Retinal pigment epithelial cell (primary cell): ENCODE measurements around the gene TNS3.

ENCODE experiments used
- DNase-seq: peaks from one replicate; pipeline ENCODE4 v3.0.0-alpha.2; 2010; ENCODE audit warnings: low read depth
- H3K4me3 ChIP-seq: 2 replicates; pipeline ENCODE4 v1.5.1; 2011; ENCODE audit warnings: mild to moderate bottlenecking, low read length, control low read depth, moderate library complexity
- TF ChIP-seq, protein P1 (sequence below): conservative IDR thresholded peaks from 2 replicates; pipeline ENCODE4 v1.5.1; 2011; ENCODE audit warnings: low read depth, low read length, control low read depth, inconsistent platforms

The TNS3 gene

DNA sequence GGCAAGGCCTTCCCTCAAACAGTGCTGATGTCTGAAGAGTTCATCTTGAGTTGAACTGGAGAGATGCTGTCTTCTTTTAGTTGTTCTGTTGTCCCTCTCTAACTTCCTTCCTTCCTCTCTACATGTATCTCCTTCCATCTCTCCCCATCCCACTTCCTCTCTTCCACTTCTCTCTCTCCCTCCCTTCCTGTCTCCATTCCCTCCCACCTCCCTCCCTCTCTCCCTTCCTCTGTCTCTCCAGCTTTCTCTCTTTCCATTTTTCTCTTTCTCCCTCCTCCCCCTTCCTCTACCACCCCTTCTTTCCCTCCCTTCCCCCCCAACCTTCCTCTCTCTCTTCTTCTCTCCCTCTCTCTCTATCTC lies 40.7 kb upstream of the TNS3 start:
- TF ChIP-seq, protein P1, sequence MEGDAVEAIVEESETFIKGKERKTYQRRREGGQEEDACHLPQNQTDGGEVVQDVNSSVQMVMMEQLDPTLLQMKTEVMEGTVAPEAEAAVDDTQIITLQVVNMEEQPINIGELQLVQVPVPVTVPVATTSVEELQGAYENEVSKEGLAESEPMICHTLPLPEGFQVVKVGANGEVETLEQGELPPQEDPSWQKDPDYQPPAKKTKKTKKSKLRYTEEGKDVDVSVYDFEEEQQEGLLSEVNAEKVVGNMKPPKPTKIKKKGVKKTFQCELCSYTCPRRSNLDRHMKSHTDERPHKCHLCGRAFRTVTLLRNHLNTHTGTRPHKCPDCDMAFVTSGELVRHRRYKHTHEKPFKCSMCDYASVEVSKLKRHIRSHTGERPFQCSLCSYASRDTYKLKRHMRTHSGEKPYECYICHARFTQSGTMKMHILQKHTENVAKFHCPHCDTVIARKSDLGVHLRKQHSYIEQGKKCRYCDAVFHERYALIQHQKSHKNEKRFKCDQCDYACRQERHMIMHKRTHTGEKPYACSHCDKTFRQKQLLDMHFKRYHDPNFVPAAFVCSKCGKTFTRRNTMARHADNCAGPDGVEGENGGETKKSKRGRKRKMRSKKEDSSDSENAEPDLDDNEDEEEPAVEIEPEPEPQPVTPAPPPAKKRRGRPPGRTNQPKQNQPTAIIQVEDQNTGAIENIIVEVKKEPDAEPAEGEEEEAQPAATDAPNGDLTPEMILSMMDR = no peak

DNA sequence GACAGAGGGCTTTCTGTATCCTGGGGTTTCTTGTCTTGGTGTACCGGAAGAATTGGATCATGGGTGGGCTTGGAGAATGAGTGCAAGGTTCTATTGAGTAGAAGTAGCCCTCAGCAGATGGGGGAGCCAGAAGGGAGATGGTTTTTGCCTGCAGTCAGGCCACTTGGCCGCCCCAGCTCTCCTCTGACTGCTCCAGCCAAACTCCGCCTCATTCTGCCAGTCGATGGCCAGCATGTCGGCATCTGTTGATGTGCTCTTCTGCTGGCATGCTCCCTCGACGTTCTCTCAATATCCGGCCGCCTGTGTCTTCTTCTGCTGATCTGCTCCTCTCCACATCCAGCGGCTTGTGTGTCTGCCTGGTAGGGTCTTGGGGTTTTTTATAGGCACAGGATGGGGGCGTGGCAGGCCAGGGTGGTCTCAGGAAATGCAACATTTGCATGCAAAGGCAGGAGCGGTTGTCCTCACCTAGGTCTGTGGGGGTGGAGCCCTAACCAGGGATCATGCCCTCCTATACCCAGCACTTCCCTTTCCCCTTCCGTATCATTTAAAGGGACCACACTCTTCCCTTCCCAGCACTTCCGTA lies 40.2 kb upstream of the TNS3 start:
- TF ChIP-seq, protein P1 = no peak
- no peak overlapping the region for H3K4me3 ChIP-seq
- no peak for DNase-seq

More for the DNA sequence above, 40.7 kb upstream of the TNS3 start:
- DNase-seq = no peak
- H3K4me3 ChIP-seq = no peak overlapping the region

DNA sequence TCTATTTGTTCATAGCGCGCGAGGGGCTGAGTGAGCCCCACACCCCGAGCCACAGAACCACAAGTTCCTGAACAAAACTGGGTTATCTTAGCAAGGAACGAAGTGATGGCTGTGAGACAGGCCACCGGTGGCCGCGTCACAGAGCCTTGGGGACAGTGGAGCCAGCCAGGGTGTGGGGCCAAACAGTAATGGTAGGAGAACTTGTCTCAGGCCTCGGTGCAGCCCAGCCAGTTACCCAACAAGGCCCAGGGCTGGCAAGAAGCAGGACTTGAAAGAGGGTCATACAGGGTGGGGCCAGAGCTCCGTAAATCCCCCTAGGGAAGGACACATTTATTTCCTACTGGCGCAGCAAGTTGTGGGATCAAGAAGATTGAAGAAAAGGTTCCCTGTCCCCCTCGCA lies 39.4 kb upstream of the TNS3 start:
- H3K4me3 ChIP-seq = no peak overlapping the region
- DNase-seq = no peak
- TF ChIP-seq, protein P1 = no peak

DNA sequence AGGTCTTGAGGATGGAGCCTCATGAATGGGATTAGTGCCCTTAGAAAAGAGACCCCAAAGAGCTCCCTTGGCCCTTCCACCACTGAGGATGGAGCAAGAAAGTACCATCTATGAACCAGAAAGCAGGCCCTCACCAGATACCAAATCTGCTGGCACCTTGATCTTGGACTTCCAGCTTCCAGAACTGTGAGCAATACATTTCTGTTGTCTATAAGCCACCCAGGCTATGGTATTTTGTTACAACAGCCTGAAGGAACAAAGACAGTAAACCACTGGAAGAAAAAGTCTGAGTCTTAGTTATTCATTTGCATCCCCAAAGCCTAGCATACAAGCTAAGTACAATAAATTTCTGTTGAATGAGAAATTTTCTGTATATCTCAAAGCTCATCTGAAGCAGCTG lies 37.9 kb upstream of the TNS3 start:
- H3K4me3 ChIP-seq = no peak overlapping the region
- DNase-seq = no peak
- TF ChIP-seq, protein P1 = no peak

DNA sequence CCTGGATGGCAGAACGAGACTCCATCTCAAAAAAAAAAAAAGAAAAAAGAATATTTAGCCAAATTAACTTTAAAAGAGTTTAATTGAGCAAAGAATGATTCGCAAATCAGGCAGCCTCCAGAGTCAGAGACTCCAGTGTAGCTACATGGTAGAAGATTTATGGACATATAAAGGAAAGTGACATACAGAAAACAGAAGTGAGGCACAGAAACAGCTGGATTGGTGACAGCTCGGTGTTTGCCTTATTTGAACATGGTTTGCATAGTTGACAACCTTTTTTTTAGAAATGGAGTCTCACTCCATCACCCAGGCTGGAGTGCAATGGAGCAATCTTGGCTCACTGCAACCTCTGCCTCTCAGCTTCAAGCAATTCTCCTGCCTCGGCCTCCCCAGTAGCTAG lies 35.2 kb upstream of the TNS3 start:
- no peak overlapping the region for H3K4me3 ChIP-seq
- TF ChIP-seq, protein P1 = no peak
- no peak for DNase-seq

DNA sequence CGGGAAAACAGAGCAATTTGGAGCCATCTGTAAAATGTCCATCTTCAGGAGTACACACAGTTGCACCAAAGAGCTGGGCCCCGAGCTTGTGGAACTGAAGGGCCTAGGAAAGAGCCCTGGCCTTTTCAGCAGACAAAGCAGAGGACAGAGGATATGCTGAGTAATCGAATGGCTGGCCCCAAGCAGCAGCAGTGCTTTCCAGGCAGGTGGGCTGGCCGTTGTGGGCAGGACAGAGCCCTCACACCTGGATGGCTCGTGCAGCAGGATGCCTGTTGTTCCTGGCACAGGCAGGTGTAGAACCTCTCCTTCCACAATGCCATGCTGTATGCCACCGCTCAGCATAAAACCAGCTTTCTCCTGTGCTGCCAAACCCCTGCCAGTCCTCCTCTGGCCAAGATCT lies 32.5 kb upstream of the TNS3 start:
- TF ChIP-seq, protein P1 = no peak
- DNase-seq = no peak
- H3K4me3 ChIP-seq = no peak overlapping the region

DNA sequence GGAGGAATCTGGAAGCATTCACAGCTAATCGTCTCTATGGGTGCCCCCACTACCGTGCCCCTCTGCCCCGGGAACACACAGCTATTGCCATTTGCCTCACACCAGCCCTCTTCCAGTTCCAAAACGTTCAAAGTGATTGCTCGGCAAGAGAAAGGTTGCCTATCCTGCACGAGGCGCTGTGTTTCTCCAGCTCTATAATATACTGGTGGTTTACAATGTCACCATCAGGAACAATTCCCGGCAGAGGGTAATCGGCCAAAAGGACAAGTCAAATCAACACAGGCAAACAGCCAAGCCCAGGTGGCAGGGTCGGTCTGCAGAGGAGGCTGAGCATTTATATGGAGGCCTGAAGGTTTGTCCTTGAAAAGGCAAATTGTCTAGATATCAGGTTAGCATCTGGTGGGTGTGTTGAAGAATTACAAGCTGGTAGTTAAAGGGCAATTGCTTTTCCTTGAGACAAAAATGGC lies 29.2 kb upstream of the TNS3 start:
- DNase-seq = no peak
- H3K4me3 ChIP-seq = no peak overlapping the region
- TF ChIP-seq, protein P1 = no peak
